ENCODE measurements around the gene CMSS1.

CMSS1 gene

DNA sequence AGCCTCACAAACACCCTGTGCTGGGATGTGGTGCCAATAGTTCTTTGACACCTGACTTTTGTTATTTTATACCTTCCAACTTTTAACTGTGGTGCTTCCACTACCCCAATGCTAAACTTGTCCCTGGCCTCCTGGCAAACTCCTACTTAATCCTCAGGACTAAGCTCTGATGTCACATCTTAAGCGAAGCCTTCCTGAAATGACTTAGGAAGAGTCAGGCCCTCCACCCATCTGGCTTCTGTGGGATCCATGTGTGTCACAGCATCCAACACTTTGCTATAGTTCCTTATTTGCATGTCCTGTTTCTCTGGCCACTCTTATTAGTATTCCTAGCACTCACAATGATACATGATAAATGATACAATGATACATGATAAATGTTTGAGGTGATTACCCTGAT, 163.5 kb downstream of the CMSS1 start:
- no peak overlapping the region for H3K27ac Mint-ChIP-seq
- no peaks in the 10 kb centered on the region for H3K27me3 Mint-ChIP-seq (ENCODE audit: low read depth)
- peaks cover 2% of the 10 kb centered on the region for H3K36me3 Mint-ChIP-seq (ENCODE audit: low read depth)
- H3K9me3 Mint-ChIP-seq: no peaks in the 10 kb centered on the region
- H3K4me1 Mint-ChIP-seq (ENCODE audit: low read depth): peaks cover 1% of the 10 kb centered on the region
- no peak overlapping the region for H3K4me3 Mint-ChIP-seq

DNA sequence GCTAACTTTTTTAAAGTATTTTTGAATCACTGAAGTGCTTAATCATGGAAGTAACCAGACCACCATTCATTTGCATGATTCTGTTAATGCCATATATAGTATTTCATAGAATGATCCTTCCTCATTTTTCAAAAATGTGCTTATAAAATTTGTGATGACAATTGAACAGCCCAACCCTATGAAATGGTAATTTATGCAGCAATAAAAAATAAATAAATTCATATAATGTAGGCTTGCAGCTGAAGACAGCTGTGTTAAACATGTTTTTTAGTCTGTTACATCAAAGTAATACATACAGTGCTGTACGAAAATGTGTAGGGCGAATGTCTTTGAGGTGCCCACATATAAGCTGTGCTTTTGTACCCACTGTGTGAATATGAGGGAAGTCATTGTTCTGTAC, 165.0 kb downstream of the CMSS1 start:
- no peaks in the 10 kb centered on the region for H3K27me3 Mint-ChIP-seq (ENCODE audit: low read depth)
- H3K36me3 Mint-ChIP-seq (ENCODE audit: low read depth): no peaks in the 10 kb centered on the region
- H3K9me3 Mint-ChIP-seq: no peaks in the 10 kb centered on the region
- no peak overlapping the region for H3K27ac Mint-ChIP-seq
- peaks cover 1% of the 10 kb centered on the region for H3K4me1 Mint-ChIP-seq (ENCODE audit: low read depth)
- no peak overlapping the region for H3K4me3 Mint-ChIP-seq

DNA sequence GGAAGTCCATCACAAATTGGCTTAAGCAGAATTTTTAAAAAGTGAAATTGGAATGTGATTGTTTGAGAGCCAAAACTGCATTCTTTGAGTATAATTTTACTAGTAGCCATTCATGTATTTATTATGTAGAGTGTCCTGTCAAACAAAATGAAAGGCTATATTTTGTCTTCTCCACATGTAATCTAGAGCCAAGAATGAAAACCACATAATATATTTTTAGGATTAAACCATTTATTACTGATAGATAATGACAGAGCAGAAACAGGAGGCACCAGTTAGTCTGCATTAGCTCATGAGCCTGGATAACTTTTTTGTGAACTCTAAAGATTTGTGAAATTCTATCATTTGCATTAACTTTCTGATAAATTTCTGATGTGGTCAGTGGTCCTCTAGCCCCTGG, 166.5 kb downstream of the CMSS1 start:
- H3K36me3 Mint-ChIP-seq (ENCODE audit: low read depth): no peaks in the 10 kb centered on the region
- H3K27ac Mint-ChIP-seq: no peak overlapping the region
- no peaks in the 10 kb centered on the region for H3K27me3 Mint-ChIP-seq (ENCODE audit: low read depth)
- no peak overlapping the region for H3K4me3 Mint-ChIP-seq
- H3K4me1 Mint-ChIP-seq (ENCODE audit: low read depth): no peaks in the 10 kb centered on the region
- no peaks in the 10 kb centered on the region for H3K9me3 Mint-ChIP-seq

- Mint-ChIP-seq H3K9me3 (no peaks in the 10 kb centered on the region), H3K27ac (no peak overlapping the region), H3K4me1 (ENCODE audit: low read depth) (no peaks in the 10 kb centered on the region), H3K4me3 (no peak overlapping the region), H3K27me3 (ENCODE audit: low read depth) (no peaks in the 10 kb centered on the region), H3K36me3 (ENCODE audit: low read depth) (no peaks in the 10 kb centered on the region)
Observed at GRCh38 chr3:99984668-99985067, 167.0 kb downstream of the CMSS1 start.

GRCh38 chr3:99990179-99990578, 172.5 kb downstream of the CMSS1 start:
- no peaks in the 10 kb centered on the region for H3K27me3 Mint-ChIP-seq (ENCODE audit: low read depth)
- H3K9me3 Mint-ChIP-seq: peaks cover 13% of the 10 kb centered on the region
- H3K4me3 Mint-ChIP-seq: no peak overlapping the region

DNA sequence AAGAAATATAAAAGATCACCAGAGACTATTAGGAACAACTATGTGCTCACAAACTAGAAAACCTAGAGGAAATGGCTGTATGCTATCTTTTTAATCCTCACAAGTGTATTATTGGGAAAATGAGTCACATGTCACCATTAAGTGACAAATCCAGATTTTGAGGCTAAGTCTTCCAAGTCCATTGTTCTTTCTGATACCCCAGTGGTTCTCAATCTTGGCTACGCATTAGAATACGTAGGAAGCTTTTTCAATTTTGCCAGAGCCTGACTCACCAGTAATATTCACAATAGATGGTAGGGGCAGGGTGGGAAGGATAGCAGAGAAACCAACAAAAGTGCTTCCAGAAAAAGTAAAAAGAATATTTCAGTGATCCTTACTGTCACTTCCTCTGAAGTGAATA, 179.6 kb downstream of the CMSS1 start:
- no peaks in the 10 kb centered on the region for H3K4me1 Mint-ChIP-seq (ENCODE audit: low read depth)
- peaks cover 20% of the 10 kb centered on the region for H3K9me3 Mint-ChIP-seq
- no peaks in the 10 kb centered on the region for H3K27me3 Mint-ChIP-seq (ENCODE audit: low read depth)
- H3K4me3 Mint-ChIP-seq: no peak overlapping the region
- H3K27ac Mint-ChIP-seq: no peak overlapping the region
- peaks cover 5% of the 10 kb centered on the region for H3K36me3 Mint-ChIP-seq (ENCODE audit: low read depth)

More at GRCh38 chr3:99990179-99990578, 172.5 kb downstream of the CMSS1 start:
- no peak overlapping the region for H3K27ac Mint-ChIP-seq
- H3K36me3 Mint-ChIP-seq (ENCODE audit: low read depth): no peaks in the 10 kb centered on the region
- H3K4me1 Mint-ChIP-seq (ENCODE audit: low read depth): no peaks in the 10 kb centered on the region

GRCh38 chr3:99999536-99999935, 181.9 kb downstream of the CMSS1 start:
- Mint-ChIP-seq H3K4me1 (ENCODE audit: low read depth) (peaks cover 2% of the 10 kb centered on the region), H3K27ac (no peak overlapping the region), H3K27me3 (ENCODE audit: low read depth) (no peaks in the 10 kb centered on the region), H3K4me3 (no peak overlapping the region), H3K9me3 (peaks cover 11% of the 10 kb centered on the region), H3K36me3 (ENCODE audit: low read depth) (peaks cover 7% of the 10 kb centered on the region)

GRCh38 chr3:100001083-100001482, 183.4 kb downstream of the CMSS1 start:
- Mint-ChIP-seq H3K27me3 (ENCODE audit: low read depth) (no peaks in the 10 kb centered on the region), H3K4me1 (ENCODE audit: low read depth) (peaks cover 5% of the 10 kb centered on the region), H3K4me3 (no peak overlapping the region), H3K27ac (no peak overlapping the region), H3K36me3 (ENCODE audit: low read depth) (peaks cover 5% of the 10 kb centered on the region), H3K9me3 (peaks cover 4% of the 10 kb centered on the region)

- no peak overlapping the region for H3K4me3 Mint-ChIP-seq
- no peak overlapping the region for H3K27ac Mint-ChIP-seq
- H3K9me3 Mint-ChIP-seq: no peaks in the 10 kb centered on the region
- H3K27me3 Mint-ChIP-seq (ENCODE audit: low read depth): no peaks in the 10 kb centered on the region
- peaks cover 2% of the 10 kb centered on the region for H3K36me3 Mint-ChIP-seq (ENCODE audit: low read depth)
- peaks cover 5% of the 10 kb centered on the region for H3K4me1 Mint-ChIP-seq (ENCODE audit: low read depth)
Observed at GRCh38 chr3:100001526-100002270, 184.0 kb downstream of the CMSS1 start.

- Mint-ChIP-seq H3K36me3 (ENCODE audit: low read depth) (peaks cover 2% of the 10 kb centered on the region), H3K27me3 (ENCODE audit: low read depth) (no peaks in the 10 kb centered on the region), H3K9me3 (no peaks in the 10 kb centered on the region), H3K4me3 (no peak overlapping the region), H3K27ac (no peak overlapping the region), H3K4me1 (ENCODE audit: low read depth) (peaks cover 5% of the 10 kb centered on the region)
Observed at GRCh38 chr3:100002599-100003350, 185.1 kb downstream of the CMSS1 start.

DNA sequence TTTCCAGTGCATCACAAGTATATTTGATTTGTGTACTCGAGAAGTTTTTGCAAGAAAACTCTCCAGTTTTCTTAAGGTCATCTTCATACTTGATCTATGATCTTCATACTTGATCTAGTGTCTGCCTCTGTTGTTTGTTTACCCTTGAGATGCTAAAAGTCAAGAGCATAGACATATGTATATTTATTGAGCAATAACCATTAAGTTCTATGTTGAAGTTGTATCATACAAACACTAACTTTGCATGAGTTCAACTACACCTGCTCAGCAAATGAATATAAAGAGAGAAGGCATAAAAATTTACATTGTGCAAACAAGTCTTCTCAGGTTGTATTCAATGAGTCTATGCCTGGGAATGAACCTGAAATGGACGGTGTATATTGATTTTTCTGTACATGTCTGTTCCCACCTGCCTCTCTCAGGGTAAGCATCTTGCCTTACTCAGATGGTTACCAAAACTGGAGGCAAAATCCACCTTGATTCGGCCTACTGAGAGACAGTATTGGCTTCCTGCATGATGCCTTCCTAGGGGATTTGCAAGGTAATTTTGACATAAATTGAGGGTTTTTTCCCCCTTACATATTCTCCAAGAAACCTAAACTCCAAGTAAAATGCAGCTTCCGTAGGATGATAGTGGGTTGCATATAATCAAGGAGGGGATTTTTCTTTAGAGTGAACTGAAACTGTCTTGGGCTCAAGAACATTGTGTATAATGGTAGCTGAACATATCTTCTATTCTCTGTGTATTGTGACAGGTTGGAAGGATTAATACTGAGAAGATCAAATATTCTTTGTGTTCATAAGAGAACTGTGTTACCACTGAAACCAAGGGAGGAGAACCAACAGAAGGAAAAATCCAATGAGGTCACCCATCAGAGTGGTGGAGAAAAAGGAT, 186.2 kb downstream of the CMSS1 start:
- Mint-ChIP-seq H3K4me1 (ENCODE audit: low read depth) (peaks cover 5% of the 10 kb centered on the region), H3K27ac (no peak overlapping the region), H3K36me3 (ENCODE audit: low read depth) (peaks cover 2% of the 10 kb centered on the region), H3K4me3 (no peak overlapping the region), H3K27me3 (ENCODE audit: low read depth) (no peaks in the 10 kb centered on the region), H3K9me3 (no peaks in the 10 kb centered on the region)

DNA sequence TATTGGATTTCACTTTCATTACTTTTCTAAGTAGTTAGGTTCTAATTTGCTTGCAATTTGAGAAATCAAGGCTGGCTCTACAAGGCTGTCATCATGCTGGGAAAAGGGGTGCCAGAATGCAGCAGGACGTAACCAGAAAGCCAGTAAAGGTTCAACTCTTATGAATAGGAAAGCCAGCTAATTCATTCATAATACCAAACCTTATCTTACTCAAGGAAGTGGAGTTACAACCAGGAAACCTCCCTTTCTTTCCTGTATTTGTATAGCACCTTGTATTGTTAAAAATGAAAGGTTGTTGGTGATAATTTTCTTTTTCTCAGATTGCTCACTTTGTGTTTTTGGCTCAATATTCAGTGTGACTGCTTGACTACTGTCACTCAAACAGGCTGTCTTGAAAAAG, 187.3 kb downstream of the CMSS1 start:
- Mint-ChIP-seq H3K27me3 (ENCODE audit: low read depth) (no peaks in the 10 kb centered on the region), H3K27ac (no peak overlapping the region), H3K9me3 (no peaks in the 10 kb centered on the region), H3K4me1 (ENCODE audit: low read depth) (peaks cover 5% of the 10 kb centered on the region), H3K4me3 (no peak overlapping the region), H3K36me3 (ENCODE audit: low read depth) (peaks cover 3% of the 10 kb centered on the region)

DNA sequence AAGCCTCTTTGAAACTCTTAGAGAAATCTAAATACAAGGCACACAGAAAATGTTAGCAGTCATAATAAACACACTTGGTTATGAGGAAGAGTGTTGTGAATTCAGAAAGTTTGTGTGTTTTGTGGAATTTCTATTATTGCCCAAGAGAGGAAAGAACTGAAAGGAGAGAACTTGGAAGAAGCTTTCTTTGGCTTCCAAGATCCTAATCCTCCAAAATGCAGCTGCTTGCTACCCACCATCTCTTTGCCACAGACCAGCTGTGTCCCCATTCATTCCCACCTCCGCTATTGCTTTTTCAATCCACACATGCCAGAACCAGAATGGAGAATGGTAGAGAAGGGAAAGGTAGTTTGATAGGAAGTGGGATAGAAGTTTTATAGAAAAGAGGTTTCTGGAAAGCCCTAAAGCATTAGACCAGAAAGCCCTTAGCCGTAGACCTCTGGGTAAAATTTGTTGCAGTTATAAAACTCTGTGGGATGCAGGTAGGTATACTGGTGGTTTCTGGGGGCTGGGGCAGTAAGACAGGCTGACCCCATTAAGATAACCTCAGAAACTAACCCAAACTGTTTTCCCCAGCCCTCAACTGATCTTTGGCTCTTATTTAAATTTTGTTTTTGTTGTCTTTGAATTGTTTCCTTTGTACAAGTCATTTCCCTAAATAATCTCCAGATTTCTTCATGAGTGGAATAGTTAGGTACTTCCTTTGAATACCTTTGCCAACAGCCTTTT, 188.2 kb downstream of the CMSS1 start:
- Mint-ChIP-seq H3K27ac (no peak overlapping the region), H3K36me3 (ENCODE audit: low read depth) (peaks cover 3% of the 10 kb centered on the region), H3K4me1 (ENCODE audit: low read depth) (peaks cover 6% of the 10 kb centered on the region), H3K9me3 (no peaks in the 10 kb centered on the region), H3K27me3 (ENCODE audit: low read depth) (no peaks in the 10 kb centered on the region), H3K4me3 (no peak overlapping the region)

Data from T-helper 1 cell treated with Interleukin-12 subunit alpha and Interleukin-12 subunit beta and Interleukin-4 antibody, amounts not matched to agents 30 μg/mL and 1 μg/mL, for 36 hours (primary cell).